ENCODE data around the gene MCAT. TPM values are rescaled to one million over a fixed set of nuclear protein-coding genes. Genes with fewer than 3 reads are reported as not detected.
A peak's percentile ranks its signal among the peaks of the same experiment; 100 is the strongest.
"Not testable (repeated sequence)": the region's sequence is repeated elsewhere in the genome, so short reads cannot be mapped to it uniquely, and the experiment has no call there.

Gene MCAT
- total and polyA plus RNA-seq, 5 experiments from 2014 or later: 9.2 to 11.3 (median 10.8) TPM

GRCh38 chr22:43147821-43148220, 4.6 kb upstream of the MCAT start:
- peak overlapping the region in 8 of 10 donors; percentile 27 to 92 (median 66) for H3K27ac Mint-ChIP-seq
- H3K9me3 Mint-ChIP-seq: no peaks in the 10 kb centered on the region
- POLR2A ChIA-PET: interaction anchor here (0.7 kb wide), 1 partner anchor 1509 kb away, joined by 4 read pairs; no protein-coding TSS in a partner anchor
- H3K4me1 Mint-ChIP-seq: peaks cover 20 to 50% (median 31%) of the 10 kb centered on the region in 4 donors
- ATAC-seq: no peak
- no peak for DNase-seq
- no peaks in the 10 kb centered on the region for H3K36me3 Mint-ChIP-seq
- H3K4me3 Mint-ChIP-seq: peak overlapping the region in 3 of 10 donors; percentile 8 to 73 (median 39)
- no peaks in the 10 kb centered on the region for H3K27me3 Mint-ChIP-seq

- POLR2A ChIA-PET: interaction anchor here (1.0 kb wide), 1 partner anchor 36 kb away, joined by 3 read pairs; the partner anchor contains the start of gene BIK
- not testable (repeated sequence) for ATAC-seq, H3K27me3 Mint-ChIP-seq, DNase-seq, H3K9me3 Mint-ChIP-seq, H3K36me3 Mint-ChIP-seq, H3K4me3 Mint-ChIP-seq
- H3K27ac Mint-ChIP-seq: peak overlapping the region in 3 of 10 donors; percentile 4 to 59 (median 29)
- H3K4me1 Mint-ChIP-seq: peaks cover 18 to 49% (median 30%) of the 10 kb centered on the region in 4 donors
These were observed 3.1 kb upstream of the MCAT start for GRCh38 chr22:43146332-43146731.

GRCh38 chr22:43145371-43145770, 2.2 kb upstream of the MCAT start:
- not testable (repeated sequence) for DNase-seq, H3K36me3 Mint-ChIP-seq, ATAC-seq, H3K9me3 Mint-ChIP-seq, H3K27me3 Mint-ChIP-seq
- POLR2A ChIA-PET: interaction anchor here (0.7 to 1.0 kb wide), 2 partner anchors 12 to 35 kb away, joined by 3 read pairs; partner anchors contain the start of gene BIK
- Mint-ChIP-seq H3K4me1 (peaks cover 11 to 46% (median 27%) of the 10 kb centered on the region in 4 donors), H3K27ac (peak overlapping the region in 1 of 10 donors; percentile 69), H3K4me3 (peak overlapping the region in 1 of 10 donors; percentile 18)

- peak overlapping the region in 4 of 10 donors; percentile 37 to 56 (median 47) for H3K27ac Mint-ChIP-seq
- no peaks in the 10 kb centered on the region for H3K9me3 Mint-ChIP-seq
These were observed 1.8 kb upstream of the MCAT start for GRCh38 chr22:43144949-43145348.

GRCh38 chr22:43136801-43137200, 6.4 kb downstream of the MCAT start:
- POLR2A ChIA-PET: no interaction called here
- peak overlapping the region in 1 of 10 donors; percentile 53 for H3K27ac Mint-ChIP-seq
- ATAC-seq (no peak), DNase-seq (no peak)
- peaks cover 7 to 22% (median 12%) of the 10 kb centered on the region in 4 donors for H3K4me1 Mint-ChIP-seq
- H3K4me3 Mint-ChIP-seq: no peak overlapping the region
- H3K9me3 Mint-ChIP-seq: no peaks in the 10 kb centered on the region
- peaks cover 0 to 62% (median 6%) of the 10 kb centered on the region in 3 donors for H3K36me3 Mint-ChIP-seq
- no peaks in the 10 kb centered on the region for H3K27me3 Mint-ChIP-seq

More at GRCh38 chr22:43144949-43145348, 1.8 kb upstream of the MCAT start:
- DNase-seq (no peak), ATAC-seq (no peak)
- no peaks in the 10 kb centered on the region for H3K27me3 Mint-ChIP-seq
- POLR2A ChIA-PET: interaction anchor here (0.7 to 3.0 kb wide), 2 partner anchors 42 to 495 kb away, joined by 4 to 17 read pairs; partner anchors contain the start of gene TTLL12
- peak overlapping the region in 5 of 10 donors; percentile 16 to 50 (median 22) for H3K4me3 Mint-ChIP-seq
- H3K4me1 Mint-ChIP-seq: peaks cover 11 to 45% (median 28%) of the 10 kb centered on the region in 4 donors
- peaks cover 0 to 12% (median 3%) of the 10 kb centered on the region in 3 donors for H3K36me3 Mint-ChIP-seq

- peak; percentile 75 to 91 for ATAC-seq
- DNase-seq: peak; percentile 25 to 69 (median 41)
- Mint-ChIP-seq H3K27me3 (no peaks in the 10 kb centered on the region), H3K9me3 (no peaks in the 10 kb centered on the region), H3K36me3 (peaks cover 0 to 62% (median 6%) of the 10 kb centered on the region in 3 donors), H3K4me3 (no peak overlapping the region), H3K27ac (no peak overlapping the region), H3K4me1 (peaks cover 7 to 18% (median 10%) of the 10 kb centered on the region in 4 donors)
- POLR2A ChIA-PET: no interaction called here
These were observed 6.9 kb downstream of the MCAT start for GRCh38 chr22:43136255-43136654.

- no peaks in the 10 kb centered on the region for H3K9me3 Mint-ChIP-seq
- H3K4me1 Mint-ChIP-seq: peaks cover 2 to 12% (median 9%) of the 10 kb centered on the region in 4 donors
- H3K36me3 Mint-ChIP-seq: peaks cover 0 to 56% (median 6%) of the 10 kb centered on the region in 3 donors
- POLR2A ChIA-PET: no interaction called here
- H3K4me3 Mint-ChIP-seq: no peak overlapping the region
- no peaks in the 10 kb centered on the region for H3K27me3 Mint-ChIP-seq
- no peak for DNase-seq
- H3K27ac Mint-ChIP-seq: no peak overlapping the region
- no peak for ATAC-seq
These were observed 7.6 kb downstream of the MCAT start for GRCh38 chr22:43135565-43135964.

- peaks cover 0 to 49% (median 3%) of the 10 kb centered on the region in 3 donors for H3K36me3 Mint-ChIP-seq
- peaks cover 2 to 15% (median 5%) of the 10 kb centered on the region in 4 donors for H3K4me1 Mint-ChIP-seq
- POLR2A ChIA-PET: no interaction called here
- no peaks in the 10 kb centered on the region for H3K9me3 Mint-ChIP-seq
- ATAC-seq (no peak), DNase-seq (no peak)
- no peak overlapping the region for H3K27ac Mint-ChIP-seq
- H3K4me3 Mint-ChIP-seq: no peak overlapping the region
- H3K27me3 Mint-ChIP-seq: no peaks in the 10 kb centered on the region
These were observed 8.6 kb downstream of the MCAT start for GRCh38 chr22:43134553-43134952.

GRCh38 chr22:43133401-43133800, 9.8 kb downstream of the MCAT start:
- H3K27ac Mint-ChIP-seq: no peak overlapping the region
- DNase-seq (no peak), ATAC-seq (no peak)
- H3K4me1 Mint-ChIP-seq: peaks cover 5 to 19% (median 10%) of the 10 kb centered on the region in 4 donors
- no peaks in the 10 kb centered on the region for H3K27me3 Mint-ChIP-seq
- no peaks in the 10 kb centered on the region for H3K9me3 Mint-ChIP-seq
- peaks cover 0 to 42% (median 3%) of the 10 kb centered on the region in 3 donors for H3K36me3 Mint-ChIP-seq
- POLR2A ChIA-PET: interaction anchor here (0.6 kb wide), 1 partner anchor 12 kb away, joined by 3 read pairs; no protein-coding TSS in a partner anchor
- no peak overlapping the region for H3K4me3 Mint-ChIP-seq

GRCh38 chr22:43131773-43132501, 11.3 kb downstream of the MCAT start:
- H3K4me1 Mint-ChIP-seq: peaks cover 9 to 21% (median 11%) of the 10 kb centered on the region in 4 donors
- H3K9me3 Mint-ChIP-seq: no peaks in the 10 kb centered on the region
- no peak for ATAC-seq

GRCh38 chr22:43129426-43130425, 13.5 kb downstream of the MCAT start:
- Mint-ChIP-seq H3K4me1 (peaks cover 7 to 18% (median 12%) of the 10 kb centered on the region in 4 donors), H3K9me3 (no peaks in the 10 kb centered on the region), H3K27ac (peak overlapping the region in 1 of 10 donors; percentile 13), H3K4me3 (no peak overlapping the region), H3K36me3 (peaks cover 0 to 18% (median 0%) of the 10 kb centered on the region in 3 donors), H3K27me3 (no peaks in the 10 kb centered on the region)
- ATAC-seq (no peak), DNase-seq (no peak)
- POLR2A ChIA-PET: interaction anchor here (0.6 kb wide), 1 partner anchor 10 kb away, joined by 6 read pairs; no protein-coding TSS in a partner anchor

More at GRCh38 chr22:43131773-43132501, 11.3 kb downstream of the MCAT start:
- no peak overlapping the region for H3K4me3 Mint-ChIP-seq
- no peak overlapping the region for H3K27ac Mint-ChIP-seq
- POLR2A ChIA-PET: no interaction called here
- H3K36me3 Mint-ChIP-seq: peaks cover 0 to 29% (median 2%) of the 10 kb centered on the region in 3 donors
- no peak for DNase-seq
- H3K27me3 Mint-ChIP-seq: no peaks in the 10 kb centered on the region

GRCh38 chr22:43128928-43129424, 14.2 kb downstream of the MCAT start:
- Mint-ChIP-seq H3K4me3 (no peak overlapping the region), H3K9me3 (no peaks in the 10 kb centered on the region), H3K27ac (peak overlapping the region in 2 of 10 donors; percentile 13 to 21), H3K4me1 (peaks cover 7 to 18% (median 12%) of the 10 kb centered on the region in 4 donors), H3K36me3 (peaks cover 0 to 15% (median 0%) of the 10 kb centered on the region in 3 donors), H3K27me3 (no peaks in the 10 kb centered on the region)
- no peak for DNase-seq
- POLR2A ChIA-PET: no interaction called here
- peak; percentile 34 to 53 for ATAC-seq
